Ecto neural progenitor cell (in vitro differentiated cells): ENCODE measurements around the gene MYO9A.

Experiments
- DNase-seq: peaks from one replicate; pipeline ENCODE4 v3.0.0-alpha.2; 2018; ENCODE audit warnings: low spot score

MYO9A gene

GRCh38 chr15:71807691-71808091 is 310.3 kb downstream of the MYO9A start:
- no peak for DNase-seq

- DNase-seq = peak; percentile 81
These were observed 310.8 kb downstream of the MYO9A start for GRCh38 chr15:71807125-71807629.

- peak; percentile 63 for DNase-seq
These were observed 311.5 kb downstream of the MYO9A start for GRCh38 chr15:71806452-71806931.

DNA sequence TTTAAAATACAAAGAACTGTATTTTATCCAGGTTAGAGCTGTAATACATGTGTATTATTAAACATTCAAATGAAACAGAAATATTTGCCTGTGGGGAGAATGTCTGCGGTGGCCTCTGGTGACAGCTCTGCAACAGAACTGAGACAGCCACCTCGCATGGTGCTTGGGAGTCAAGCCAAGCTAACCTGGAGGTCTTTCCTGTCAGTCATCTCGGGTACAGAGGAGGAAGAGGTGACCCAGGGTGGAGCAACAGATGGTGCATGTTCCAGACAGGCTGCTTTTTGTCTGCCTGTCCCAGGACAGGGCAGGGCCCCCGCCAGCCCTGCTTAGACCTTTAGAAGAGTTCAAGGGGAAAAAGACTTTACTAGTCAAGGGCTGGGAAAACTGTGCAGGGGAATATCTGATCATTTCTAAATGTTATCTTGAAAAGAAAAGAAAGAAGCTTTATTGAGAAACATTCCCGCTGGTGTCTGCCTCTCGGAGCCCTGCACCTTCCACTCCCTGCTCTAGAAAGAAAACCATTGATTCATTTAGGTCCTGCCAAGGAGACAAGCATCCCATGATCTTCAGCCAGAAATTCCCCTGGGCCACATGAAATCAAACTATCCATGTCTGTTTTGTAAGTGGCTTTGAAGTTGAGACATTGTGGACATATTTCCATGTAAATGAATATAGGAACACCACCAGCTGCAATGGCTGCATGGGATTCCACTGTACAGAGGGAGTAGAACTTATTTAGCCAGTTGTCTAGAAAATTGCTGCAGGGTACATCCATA is 313.1 kb downstream of the MYO9A start:
- no peak for DNase-seq

GRCh38 chr15:71804226-71804625 is 313.7 kb downstream of the MYO9A start:
- DNase-seq = no peak

GRCh38 chr15:71802770-71803169 is 315.2 kb downstream of the MYO9A start:
- no peak for DNase-seq

GRCh38 chr15:71801935-71802655 is 315.9 kb downstream of the MYO9A start:
- DNase-seq = no peak

- no peak for DNase-seq
These were observed 316.9 kb downstream of the MYO9A start for GRCh38 chr15:71800835-71801745.

GRCh38 chr15:71800190-71800589 is 317.8 kb downstream of the MYO9A start:
- no peak for DNase-seq

DNA sequence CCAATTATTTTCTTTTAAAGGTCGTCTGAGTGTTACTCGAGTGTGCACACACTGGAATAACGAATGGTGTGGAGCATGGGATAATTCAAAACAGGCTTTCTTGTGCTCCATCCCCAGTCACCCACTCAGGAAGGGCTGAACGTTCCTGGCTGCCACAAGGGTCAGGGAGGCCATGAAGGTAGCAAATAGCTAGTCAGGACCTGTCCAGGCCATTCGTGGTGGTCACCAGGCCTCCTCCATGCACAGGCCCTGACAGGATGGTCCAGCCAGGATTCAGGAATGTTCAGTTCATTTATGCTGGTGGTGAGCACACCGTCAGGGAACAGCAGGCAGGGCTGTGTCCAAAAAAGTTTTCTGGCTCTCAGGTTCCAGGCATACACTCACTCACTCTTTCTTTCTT is 319.3 kb downstream of the MYO9A start:
- DNase-seq = no peak

- no peak for DNase-seq
These were observed 325.4 kb downstream of the MYO9A start for GRCh38 chr15:71792521-71792920.

DNA sequence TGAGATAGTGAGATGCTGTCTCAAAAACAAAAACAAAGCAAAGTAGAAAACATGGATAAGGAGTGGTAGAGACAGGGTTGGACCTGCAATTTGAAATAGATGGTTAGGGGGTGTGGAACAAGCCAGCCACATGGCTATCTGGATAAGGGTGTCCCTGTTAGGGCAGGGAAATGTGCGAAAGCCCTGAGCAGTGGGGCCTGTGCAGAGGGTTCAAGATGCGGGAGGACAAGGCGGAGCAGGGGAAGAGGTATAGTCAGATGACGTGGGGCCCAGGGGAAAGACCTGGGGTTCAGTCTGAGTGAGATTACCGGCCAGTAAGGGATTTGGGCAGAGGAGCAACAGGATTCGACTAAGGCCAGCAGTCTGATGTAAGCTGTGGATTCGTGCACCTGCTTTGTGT is 326.0 kb downstream of the MYO9A start:
- peak; percentile 32 for DNase-seq

DNA sequence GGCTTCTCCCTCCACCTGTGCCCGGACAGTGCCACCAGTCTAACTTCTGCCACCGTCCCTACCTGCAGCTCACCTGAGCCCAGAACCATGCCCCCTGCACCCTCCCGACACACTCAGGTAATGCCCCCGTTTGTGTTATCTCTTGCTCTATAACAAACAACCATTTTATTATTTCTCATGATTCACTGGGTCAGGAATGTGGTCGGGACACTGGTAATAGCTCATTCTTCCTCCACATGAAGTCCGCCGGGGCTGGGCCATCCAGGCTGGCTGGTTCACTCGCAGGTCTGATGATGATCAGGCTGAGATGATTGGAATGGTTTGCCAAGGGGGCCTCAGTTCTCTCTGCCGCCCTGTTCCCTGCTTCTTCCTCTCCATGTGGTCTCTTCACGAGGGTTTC is 327.9 kb downstream of the MYO9A start:
- peak; percentile 43 for DNase-seq

DNA sequence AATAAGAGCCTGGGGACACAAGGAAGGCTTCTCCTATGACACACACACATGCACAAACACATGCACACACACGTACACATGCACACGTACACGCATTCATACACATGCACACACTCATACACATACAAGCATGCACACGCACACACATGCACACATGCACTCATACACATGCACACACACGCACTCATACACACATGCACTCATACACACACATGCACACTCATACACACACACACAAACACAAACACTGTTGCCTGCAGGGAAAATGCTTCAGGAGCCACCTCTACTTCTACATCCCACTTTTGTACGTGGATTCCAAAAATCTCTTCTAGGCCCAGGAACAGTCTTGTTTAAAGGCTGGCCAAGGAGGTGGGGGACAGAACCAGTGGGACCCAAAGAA is 328.3 kb downstream of the MYO9A start:
- no peak for DNase-seq

DNA sequence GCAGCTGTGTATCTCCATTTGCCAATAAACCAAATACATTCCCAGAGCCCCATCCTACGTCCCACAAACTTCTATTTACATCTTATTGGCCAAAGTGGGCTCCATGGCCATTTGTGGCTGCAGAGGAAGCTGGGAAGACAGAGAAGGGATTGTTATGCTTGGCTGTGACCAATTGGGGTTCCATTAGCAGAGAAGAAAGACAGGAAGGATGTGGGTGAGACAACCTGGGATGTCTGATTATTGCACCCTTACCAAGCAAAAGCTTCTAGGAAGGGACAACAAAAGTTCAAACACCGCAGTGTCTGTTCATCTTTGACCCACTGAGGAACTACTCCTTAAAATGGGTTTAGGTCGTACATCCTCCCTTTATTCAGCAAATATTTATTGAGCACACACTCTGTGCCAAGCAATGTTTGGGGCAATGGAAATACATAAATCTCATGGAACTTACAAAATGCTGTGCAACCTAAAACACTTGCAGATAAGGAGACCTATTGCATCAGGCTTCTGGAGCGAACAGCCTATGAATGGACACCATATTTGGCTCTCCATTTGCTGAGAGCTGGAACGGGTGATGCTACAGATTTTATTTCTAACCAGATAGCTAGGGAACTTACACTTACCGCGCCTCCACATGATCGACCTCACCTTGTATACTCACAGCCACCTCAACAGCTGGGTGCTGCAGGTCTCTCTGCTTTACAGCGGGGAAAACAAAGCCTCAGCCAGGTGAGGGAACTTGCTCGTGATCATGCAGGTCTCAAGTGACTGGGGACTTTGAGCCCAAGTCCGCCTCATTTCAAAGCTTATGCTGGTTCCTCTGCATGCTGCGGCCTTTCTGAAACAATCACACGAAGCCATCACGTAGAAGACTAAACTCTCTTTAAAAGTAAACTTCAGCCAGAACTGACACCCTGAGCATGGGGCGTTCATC is 329.0 kb downstream of the MYO9A start:
- no peak for DNase-seq

DNA sequence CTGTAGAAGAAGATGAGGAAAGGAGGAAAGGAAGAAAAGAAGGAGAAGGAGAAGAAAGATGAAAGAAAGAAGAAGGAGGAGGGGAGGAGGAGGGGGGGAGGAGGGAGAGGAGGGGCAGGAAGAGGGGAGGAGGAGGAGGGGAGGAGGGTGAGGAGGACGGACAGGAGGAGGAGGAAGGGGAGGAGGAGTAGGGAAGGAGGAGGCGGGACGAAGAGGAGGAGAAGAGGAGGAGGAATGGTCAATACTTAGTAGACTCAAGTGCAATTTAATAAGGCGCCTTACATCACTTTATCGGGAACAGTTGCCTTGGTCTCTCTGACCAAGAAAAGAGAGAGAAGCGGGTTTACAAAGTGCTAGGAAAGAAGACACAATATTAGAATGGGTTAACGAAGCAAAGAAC is 331.3 kb downstream of the MYO9A start:
- no peak for DNase-seq

GRCh38 chr15:71785996-71786395 is 332.0 kb downstream of the MYO9A start:
- DNase-seq = no peak

DNA sequence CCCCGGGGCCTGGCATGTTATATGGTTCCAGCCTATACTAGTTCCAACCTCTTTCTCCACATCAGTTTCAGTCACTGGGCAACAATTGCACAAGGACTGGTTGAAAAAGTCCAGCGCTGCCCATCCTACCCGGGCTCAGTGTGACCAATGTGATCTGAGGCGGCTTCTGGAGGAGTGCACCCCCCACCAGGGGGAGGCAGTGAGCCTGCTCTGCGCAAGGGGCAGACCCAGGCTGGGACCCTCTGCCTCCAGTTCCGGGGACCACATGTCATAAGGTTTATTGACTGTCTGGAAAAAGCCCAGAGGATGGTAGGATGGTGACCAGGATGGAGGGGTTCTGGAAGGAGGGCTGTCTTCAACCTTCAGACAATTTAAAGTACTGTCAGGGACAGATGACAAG is 333.2 kb downstream of the MYO9A start:
- no peak for DNase-seq

DNA sequence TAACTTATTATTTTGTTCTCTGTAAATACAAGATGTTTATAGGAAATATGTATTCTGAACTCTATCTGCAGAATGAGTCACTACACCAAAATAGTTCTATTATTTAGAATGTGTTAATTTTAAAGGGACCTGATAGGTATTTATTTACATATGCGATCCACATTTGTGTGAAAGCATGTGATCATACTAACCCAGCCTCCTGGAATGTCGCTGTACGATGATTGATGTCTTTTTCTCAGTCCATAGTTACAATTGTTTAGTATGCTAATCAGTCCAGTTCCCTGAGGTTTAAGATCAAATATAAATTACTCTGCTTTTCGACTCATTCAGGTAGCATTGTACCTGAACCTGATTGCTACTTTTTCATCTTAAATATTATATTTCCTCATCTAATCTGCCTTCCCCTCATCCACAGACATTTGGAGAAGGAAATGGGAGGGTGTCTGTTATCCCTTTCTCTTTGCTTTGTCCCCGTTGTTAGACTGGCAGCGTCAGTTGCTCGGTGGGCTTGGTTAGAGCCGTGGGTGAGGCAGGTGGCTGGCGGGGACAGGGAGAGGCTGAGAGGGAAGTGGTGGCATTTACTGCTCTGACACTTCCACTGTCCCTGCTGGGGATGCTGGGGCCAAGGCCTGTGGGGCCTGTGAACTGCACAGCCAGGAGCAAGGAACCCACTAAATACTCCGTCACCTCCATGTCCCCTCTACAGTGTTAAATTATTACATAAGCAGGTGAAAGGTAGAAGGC is 335.4 kb downstream of the MYO9A start:
- DNase-seq = no peak

DNA sequence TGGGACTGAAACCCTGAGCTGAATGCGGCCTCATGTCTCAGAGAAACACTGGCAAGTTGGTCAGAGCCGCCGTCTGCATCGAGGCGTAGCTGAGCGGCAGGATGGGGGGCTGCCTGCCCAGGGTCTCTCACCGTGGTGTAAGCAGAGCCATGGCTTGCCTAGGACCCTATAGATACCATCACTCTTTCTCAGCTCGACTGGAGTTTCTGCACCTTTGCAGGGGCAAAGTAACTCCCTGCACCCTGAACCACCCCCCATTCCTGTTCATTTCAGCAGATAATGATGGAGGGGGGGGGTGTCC is 336.0 kb downstream of the MYO9A start:
- no peak for DNase-seq
